IPS-NIHi11 (cell line): ENCODE measurements around the gene CLSTN2.

Experiments
- DNase-seq: peaks from one replicate; pipeline ENCODE4 v3.0.0; 2012; ENCODE audit warnings: mixed read lengths, low spot score

Gene CLSTN2

GRCh38 chr3:140341817-140342403 is 406.9 kb downstream of the CLSTN2 start:
- peak; percentile 39 for DNase-seq

DNA sequence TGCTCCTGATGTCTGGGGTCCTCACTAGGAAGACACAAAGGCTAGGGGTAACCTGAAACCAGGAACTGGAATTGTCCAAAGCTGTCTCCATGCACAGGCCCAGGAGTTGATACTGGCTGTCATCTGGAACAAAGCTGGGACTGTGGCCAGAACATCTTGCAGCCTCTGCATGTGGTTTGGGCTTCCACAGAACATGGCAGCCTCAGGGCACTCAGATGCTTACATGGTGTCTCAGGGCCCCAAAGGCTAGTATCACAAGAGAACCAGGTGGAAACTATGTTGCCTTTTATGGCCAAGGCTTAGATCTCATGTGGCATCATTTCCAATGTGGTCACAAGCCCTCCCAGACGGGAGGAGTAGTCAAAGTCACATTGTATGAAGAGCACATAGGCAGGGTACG is 407.7 kb downstream of the CLSTN2 start:
- no peak for DNase-seq

DNA sequence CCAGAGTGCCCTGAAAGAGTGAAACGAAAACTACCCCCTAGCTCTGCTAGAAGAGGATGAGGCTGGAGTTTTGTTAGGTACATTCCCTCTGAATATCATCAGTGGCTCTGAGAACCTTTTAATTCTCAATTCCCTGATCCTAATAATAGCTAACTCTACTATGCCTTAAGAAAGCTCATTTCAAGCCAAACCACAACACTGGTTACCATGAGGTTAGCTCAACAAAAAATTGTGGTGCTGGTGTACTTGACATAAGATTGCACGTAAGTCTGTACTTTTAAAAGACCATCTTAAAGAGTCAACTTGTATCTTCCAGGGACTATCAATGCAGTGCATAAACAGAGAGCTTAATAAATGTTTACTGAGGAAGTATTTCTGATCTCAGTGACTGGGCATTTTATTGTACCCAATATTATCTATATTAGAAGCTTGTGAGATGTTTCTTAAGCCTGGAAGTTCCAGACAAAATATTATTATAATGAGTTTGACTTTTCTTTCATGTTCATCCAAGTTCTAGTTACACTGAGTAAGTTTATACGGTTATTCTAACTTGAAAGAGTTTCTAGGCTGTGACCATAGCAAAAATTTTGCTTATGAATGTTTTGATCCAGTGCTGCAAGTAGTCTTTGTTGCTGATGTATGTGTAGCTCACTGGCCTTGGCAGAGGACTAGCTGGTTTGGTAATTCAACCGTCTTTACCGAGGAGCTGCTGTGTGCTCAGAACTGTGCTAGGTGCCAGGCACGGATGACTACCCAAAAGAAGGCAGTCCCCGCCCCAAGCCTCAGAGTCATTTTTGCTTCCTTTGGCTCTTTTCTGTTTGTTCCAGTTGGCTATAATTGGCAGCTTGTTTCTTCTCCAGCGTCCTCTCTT is 408.5 kb downstream of the CLSTN2 start:
- DNase-seq = no peak

- DNase-seq = no peak
These were observed 409.1 kb downstream of the CLSTN2 start for GRCh38 chr3:140344082-140344454.

- no peak for DNase-seq
These were observed 409.7 kb downstream of the CLSTN2 start for GRCh38 chr3:140344601-140345205.

DNA sequence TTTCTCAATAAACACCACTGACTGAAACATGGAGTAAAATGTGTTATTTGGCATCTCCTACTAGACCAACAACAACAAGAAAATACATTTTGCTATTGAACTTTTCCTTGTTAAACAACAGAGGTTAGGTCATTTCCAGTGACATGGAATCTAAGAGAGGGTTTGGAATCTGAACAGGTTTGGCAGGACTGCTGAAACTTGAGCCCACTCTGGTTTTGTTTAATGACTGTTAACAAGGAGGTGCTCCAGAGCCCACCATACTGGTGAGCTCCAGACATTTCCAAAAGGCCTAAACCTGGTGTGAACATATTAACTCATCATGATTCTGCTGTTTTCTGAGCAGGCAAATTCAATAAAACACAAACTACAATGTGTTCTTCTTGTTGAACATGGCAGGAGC is 412.2 kb downstream of the CLSTN2 start:
- DNase-seq = no peak

DNA sequence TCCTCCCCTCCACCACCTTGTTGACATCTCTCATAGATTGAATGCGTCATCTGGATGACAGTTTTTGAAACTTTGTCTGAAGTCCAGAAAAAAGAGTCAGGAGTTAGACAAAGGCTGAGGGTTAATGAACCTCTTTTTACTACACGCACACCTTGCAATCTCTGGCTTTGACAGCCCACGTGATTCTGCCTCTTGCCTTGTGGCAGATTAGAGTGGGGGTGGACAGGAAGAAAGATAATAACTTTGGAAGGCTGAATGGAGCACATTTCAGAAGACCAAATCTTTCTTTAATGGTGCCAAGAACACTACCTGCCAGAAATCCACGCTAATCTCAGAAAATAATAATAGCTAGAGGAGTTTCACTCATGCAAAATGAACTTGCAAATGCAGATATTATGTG is 415.0 kb downstream of the CLSTN2 start:
- no peak for DNase-seq

DNA sequence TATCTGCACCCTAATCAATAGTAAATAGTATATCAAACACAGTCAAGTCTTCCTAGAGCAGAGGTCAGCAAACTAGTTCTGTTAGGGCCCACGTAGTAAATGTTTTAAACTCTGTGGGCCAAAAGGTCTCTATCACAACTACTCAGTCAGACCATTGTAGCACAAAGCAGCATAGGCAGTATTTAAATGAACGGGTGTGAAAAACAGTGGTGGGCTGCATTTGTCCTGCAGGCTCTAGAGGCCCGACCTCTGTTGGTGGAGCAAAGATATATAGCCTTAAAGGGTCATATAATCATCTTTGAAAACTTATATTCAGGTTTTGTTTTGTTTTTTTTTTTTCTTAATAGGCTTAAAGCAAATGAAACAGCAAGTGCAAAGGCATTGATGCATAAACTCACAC is 416.5 kb downstream of the CLSTN2 start:
- DNase-seq = peak; percentile 15

DNA sequence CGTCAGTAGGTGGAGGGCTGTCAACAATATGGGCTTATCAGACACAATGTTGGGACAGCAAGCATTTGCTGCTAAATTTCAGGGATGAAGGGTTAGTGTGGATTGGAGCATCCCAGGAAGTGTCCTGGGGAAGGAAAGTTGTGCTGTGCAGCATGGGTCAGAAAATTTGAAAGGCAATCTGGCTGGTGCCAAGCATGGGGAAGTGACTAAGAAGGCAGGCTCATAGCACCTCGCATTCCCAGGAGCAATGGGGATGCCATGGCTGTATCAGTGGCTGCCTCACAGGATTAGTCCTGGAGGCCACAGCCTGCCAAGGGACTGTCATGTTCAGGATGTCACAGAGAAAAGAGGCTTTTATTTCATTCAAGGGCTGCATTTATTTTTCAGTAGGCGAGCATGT is 420.5 kb downstream of the CLSTN2 start:
- DNase-seq = no peak

DNA sequence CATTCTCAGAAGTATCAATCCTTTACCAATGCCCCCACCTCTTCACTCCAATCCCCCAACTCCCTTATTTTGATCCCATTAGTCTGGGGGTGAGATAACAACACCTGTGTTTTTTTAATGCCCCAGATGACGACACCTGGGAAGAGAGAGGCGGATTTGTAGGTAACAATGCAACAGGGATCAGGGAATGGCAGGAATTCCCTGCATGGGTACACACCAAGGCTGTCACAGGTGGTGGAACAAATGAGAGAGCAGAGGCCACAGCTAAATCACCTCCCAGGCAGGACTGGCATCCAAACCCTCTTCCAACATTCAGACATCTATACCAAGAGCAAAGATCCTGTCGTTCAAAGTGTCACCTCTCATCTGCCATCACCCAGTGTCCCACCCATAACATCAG is 423.7 kb downstream of the CLSTN2 start:
- no peak for DNase-seq

DNA sequence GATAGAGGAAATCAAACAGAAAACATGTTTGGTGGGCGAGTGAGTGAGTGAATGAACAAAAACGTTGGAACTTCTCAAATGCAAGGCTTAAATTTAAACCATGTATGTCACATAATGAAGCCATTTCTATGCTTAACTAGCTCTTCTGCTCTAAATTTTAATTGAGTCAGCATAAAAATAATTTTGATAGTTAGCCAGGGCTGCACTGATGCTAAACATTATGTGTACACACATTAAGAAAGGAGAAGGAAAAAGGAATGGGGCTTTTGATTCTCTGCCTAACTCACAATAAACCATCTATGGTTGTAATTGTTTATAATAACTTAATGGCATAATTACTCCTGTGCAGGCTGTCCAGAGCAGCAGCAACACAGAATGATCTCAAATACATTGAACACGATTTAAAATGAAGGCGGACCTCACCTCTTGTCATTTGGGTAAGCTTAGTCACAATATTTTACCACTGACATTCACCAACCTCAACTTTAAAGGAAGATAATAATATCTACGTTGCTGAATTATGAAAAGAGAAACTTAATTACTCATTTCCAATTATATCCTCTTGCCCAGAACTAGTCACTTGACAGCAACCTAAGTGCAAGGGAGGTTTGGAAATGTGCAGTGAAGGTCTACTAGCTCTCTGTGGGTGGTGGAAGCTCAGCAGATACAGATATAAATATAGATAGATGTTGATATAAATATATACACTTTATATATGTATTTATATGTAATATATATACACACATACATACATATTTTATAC is 424.4 kb downstream of the CLSTN2 start:
- no peak for DNase-seq

- no peak for DNase-seq
These were observed 425.3 kb downstream of the CLSTN2 start for GRCh38 chr3:140360332-140360731.

- no peak for DNase-seq
These were observed 428.8 kb downstream of the CLSTN2 start for GRCh38 chr3:140363801-140364200.

- no peak for DNase-seq
These were observed 431.1 kb downstream of the CLSTN2 start for GRCh38 chr3:140365872-140366697.

- DNase-seq = no peak
These were observed 433.3 kb downstream of the CLSTN2 start for GRCh38 chr3:140368223-140368811.

DNA sequence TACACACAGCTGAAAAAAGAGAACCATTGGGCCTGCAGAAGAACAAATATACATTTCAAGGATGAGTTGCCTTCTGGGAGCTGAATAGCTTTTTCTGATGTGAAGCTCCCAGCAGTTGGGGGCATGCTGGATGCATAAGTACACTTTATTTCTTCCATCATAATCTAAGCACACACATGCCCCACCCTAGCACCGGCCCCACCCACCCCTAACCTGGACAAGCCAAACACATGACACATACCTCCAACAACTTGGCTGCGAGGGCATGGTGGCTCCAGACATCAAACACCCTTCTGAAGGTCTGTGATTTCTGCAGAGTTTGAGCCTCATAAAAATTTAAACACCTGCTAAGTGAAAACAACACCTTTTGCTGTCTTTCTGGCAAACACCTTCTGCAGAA is 435.7 kb downstream of the CLSTN2 start:
- no peak for DNase-seq

GRCh38 chr3:140373234-140373633 is 438.2 kb downstream of the CLSTN2 start:
- DNase-seq = no peak

DNA sequence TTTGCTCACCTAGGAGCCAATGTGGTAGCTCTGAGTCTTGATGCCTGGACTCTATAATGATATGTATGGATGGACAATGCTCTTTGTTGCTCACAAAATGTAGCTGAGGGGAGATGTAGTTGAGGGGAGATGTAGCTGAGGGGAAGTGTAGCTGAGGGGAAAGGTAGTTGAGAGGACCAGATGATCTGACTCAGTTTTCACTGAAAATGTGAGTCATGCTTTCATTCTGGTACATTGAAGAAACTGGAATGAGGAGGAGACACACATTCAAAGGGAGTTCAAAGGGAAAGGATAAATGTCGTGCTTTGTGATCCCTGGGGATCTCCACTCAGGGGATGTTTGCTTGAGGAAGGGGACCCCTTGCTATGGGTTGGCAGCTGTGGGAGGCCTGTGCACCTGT is 440.0 kb downstream of the CLSTN2 start:
- DNase-seq = no peak

DNA sequence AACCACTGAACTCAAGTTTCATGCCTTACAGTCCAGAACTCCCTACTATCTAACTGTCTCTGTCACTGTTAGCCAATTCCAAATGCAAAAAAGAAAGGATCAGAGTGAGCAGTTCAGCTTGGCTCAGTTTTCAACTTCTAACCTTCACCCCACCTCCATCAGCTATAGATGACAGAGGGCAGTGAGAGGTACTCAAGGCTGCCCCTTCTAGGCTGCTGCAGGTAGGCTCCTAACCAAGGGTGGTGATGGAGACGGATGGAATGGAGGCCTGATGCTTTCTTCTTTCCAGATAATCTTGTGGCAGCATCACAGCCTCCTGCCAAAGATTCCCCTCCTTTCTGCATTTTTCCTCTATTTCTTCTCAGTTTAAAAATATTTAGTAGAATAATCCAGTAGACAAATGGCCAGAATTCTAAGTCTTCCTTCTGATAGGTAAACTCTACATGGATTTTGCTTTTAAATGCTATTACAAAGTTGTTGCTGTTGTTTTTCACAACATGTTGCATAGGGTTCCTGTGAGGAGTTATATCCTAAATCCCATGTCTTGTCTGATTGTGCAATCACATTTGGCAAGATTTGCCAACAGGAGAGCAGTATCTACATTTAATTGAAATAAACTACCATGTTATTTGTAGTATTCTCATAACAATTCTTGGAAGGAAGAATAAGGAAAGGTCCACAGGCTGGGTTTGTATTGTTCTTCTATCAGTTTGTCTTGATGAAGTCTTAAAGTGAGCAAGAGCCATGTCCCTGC is 441.3 kb downstream of the CLSTN2 start:
- no peak for DNase-seq

- DNase-seq = no peak
These were observed 442.7 kb downstream of the CLSTN2 start for GRCh38 chr3:140377644-140378043.
